T-helper 1 cell treated with Interleukin-12 subunit alpha and Interleukin-12 subunit beta and Interleukin-4 antibody, amounts not matched to agents 30 ng/mL and 1 ng/mL, for 36 hours (primary cell): Measurements from ENCODE around the gene TTC17. TPM values are rescaled to one million over a fixed set of nuclear protein-coding genes. Genes with fewer than 3 reads are reported as not detected.
"Not testable (repeated sequence)": the region's sequence is repeated elsewhere in the genome, so short reads cannot be mapped to it uniquely, and the experiment has no call there.

ENCODE experiments used
- intact Hi-C: fragments of 100-400 bp; cut with micrococcal nuclease; formaldehyde crosslinking; loops from one replicate; pipeline ENCODE4 v1.15.1; 2024
- total RNA-seq: library from RNA; stranded (reverse); gene quantifications from 2 replicates; pipeline ENCODE4 v1.2.3, GENCODE V29; 2022

TTC17 gene
- total RNA-seq, 1 donor from 2014 or later, result 88.0 TPM

- intact Hi-C loops, result no loop called here
These were observed 81.8 kb downstream of the TTC17 start for GRCh38 chr11:43440486-43440885.

GRCh38 chr11:43443811-43444210 lies 85.1 kb downstream of the TTC17 start:
- intact Hi-C loops, result no loop called here

GRCh38 chr11:43447151-43447550 lies 88.4 kb downstream of the TTC17 start:
- intact Hi-C loops, result no loop called here

DNA sequence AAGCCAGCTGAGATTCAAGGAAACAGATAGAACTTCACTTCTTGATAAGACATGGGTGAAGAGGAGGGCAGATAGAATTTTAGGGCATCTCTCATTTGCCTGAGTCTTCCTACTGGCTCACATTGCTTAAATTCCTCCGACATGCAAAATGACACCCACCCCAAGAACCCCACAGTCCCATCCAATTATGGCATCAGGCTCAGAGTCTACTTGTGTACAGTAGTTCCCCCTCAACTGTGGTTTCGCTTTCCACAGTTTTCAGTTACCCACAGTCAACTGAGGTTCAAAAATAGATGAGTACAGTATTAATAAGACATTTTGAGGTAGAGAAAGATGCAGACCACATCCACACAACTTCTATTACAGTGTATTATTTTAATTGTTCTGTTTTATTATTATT lies 99.8 kb downstream of the TTC17 start:
- intact Hi-C loops, result no loop called here

GRCh38 chr11:43459246-43459645 lies 100.5 kb downstream of the TTC17 start:
- intact Hi-C loops, result no loop called here

DNA sequence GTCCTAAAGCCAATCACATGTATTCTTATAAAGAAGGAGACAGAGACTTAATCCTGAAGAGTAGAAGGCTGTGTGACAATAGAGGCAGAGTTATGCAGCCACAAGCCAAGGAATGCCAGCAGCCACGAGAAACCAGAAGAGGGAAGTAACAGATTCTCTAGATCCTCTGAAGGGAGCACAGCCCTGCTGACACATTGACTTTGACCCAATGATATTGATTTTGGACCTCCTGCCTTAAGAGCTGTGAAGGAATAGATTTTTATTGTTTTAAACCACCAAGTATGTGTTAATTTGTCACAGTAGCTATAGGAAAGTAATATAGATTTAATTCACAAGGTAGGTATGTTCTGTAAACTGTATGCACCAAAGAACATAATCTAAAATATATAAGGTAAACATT lies 103.6 kb downstream of the TTC17 start:
- intact Hi-C loops, result no loop called here

GRCh38 chr11:43467958-43468357 lies 109.2 kb downstream of the TTC17 start:
- intact Hi-C loops, result no loop called here

GRCh38 chr11:43477491-43477890 lies 118.8 kb downstream of the TTC17 start:
- intact Hi-C loops, result not testable (repeated sequence)

GRCh38 chr11:43486141-43486540 lies 127.4 kb downstream of the TTC17 start:
- intact Hi-C loops, result no loop called here

DNA sequence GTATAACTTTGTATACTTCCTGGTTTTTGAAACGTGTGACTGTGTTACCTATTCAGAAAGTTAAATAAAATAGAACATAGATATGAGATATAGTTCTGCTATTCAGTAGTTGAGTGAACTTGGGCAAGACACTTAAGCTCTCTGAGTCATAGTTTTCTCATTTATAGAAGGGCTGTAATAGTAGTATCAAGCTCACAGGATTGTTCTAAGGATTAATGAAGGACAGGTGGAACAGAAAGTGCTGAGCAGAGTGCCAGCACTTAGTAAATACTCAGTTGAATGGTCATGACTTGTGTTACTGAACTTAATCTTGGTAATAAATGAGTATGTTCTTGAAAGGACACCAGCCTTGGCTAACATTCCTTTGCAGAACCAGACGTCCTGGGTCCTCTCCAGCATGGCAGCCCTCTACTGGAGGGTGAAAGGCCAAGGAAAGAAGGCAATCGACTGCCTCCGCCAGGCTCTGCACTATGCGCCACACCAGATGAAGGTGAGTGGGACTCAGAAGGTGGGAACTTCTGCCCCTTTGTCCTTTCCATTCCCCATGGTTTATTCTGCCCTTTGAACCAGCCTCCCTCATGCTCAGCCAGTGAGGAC lies 131.2 kb downstream of the TTC17 start:
- intact Hi-C loops, result no loop called here

GRCh38 chr11:43492701-43493100 lies 134.0 kb downstream of the TTC17 start:
- intact Hi-C loops, result no loop called here

DNA sequence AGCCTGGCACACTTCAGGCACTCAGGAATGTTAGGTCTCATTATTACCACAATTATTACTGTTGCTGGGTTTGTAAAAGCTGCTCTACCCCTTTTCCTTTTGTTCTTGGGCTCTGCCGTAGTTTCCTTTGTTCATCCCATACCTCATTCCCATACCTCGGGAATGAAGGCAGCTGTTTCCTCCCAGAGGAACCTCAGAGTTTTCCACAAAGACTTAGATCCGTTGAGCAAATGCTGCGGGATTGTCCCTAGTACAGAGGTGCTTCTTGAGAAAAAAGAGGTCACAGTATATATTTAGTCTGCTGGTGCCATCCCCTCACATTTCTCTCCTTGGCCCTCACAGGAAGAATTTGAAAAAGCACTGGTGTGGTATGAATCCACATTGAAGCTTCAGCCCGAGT lies 134.7 kb downstream of the TTC17 start:
- intact Hi-C loops, result no loop called here

DNA sequence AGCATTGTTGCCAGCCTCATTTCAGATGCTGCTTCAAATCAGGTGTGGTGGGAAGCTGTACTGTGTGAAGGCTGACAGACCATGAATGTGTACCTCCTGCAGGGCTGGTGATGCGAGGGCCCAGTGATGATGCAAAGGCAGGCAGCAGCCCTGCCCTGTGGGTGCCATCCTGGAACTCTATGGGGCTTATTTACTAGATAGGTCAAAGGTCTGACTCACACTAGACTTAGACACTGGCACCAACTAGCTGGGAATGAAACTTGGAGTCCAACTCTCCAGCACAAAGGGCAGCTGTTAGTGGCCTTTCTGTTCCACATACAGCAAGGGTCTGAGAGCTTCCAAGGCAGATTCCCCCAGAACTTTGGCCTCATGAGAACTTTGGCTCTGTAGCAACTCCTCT lies 138.4 kb downstream of the TTC17 start:
- intact Hi-C loops, result no loop called here

GRCh38 chr11:43498561-43498960 lies 139.8 kb downstream of the TTC17 start:
- intact Hi-C loops, result no loop called here

DNA sequence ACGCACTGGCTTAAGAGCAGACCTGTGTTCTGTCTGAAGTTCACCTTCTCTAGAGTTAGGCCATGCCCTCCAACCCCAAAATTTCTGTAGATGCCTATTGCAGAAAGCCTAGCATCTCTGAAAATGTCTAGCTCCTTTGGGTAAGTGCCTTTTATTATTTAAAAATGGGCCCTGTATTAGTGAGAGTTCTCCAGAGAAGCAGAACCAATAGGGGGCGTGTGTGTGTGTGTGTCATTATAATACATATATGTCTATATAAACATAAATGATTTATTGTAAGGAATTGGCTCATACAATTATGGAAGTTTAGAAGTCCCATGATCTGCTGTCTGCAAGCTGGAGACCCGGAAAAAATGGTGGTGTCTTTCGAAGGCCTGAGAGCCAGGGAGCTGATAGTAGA lies 144.7 kb downstream of the TTC17 start:
- intact Hi-C loops, result no loop called here

DNA sequence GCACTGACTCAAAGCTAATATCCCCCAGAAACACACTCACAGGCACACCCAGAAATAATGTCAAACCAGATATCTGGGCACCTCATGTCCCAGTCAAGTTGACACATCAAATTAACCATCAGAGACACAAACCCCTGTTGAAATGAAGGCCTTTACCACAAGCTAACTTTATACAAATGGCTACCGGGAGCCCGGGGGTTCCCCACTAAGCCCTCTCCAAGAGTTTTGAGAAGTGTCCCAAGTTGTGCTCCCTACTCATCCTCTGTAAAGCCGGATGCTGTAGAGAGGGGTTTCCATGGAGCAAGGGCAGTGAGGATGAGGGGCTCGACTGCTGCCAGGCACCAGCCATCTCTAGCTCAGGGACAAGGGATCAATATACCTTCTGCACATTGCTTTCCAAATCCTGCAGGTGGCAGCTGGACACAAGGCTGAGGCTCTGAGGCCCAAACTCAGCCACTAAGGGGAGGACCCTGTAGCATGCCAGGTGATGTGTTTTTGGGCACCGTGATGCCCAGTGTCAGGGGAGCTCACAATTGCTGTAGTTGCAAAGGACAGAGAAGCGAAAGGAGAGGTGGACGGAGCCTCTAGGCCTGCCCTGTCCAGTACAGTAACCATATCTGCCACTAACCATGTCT lies 145.7 kb downstream of the TTC17 start:
- intact Hi-C loops, result loop anchor here (2.0 kb wide), 2 partner anchors 62 to 348 kb away; no protein-coding TSS in a partner anchor

- intact Hi-C loops, result loop anchor here (2.0 kb wide), 2 partner anchors 62 to 348 kb away; no protein-coding TSS in a partner anchor
These were observed 146.5 kb downstream of the TTC17 start for GRCh38 chr11:43505171-43505570.

- intact Hi-C loops, result no loop called here
These were observed 148.5 kb downstream of the TTC17 start for GRCh38 chr11:43507171-43507570.

DNA sequence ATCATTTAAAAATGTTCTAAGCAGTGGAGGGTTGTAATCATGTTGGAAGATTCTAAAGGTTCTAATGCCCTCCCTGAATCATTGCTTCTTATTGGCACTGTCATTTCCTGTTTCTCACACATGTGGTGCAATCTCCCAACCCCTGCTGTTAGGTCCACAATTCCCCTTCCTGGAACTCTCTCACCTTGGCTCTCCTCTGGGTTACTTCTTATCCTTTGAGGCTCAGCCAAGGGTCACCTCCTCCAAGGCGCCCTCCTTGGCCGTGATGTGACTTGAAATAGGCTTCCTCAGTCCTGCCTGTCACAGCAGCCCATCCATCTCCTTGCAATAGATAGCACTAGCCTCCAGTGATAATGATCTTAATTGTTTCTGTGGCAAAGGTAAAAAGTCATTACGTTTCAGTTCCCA lies 149.8 kb downstream of the TTC17 start:
- intact Hi-C loops, result no loop called here

DNA sequence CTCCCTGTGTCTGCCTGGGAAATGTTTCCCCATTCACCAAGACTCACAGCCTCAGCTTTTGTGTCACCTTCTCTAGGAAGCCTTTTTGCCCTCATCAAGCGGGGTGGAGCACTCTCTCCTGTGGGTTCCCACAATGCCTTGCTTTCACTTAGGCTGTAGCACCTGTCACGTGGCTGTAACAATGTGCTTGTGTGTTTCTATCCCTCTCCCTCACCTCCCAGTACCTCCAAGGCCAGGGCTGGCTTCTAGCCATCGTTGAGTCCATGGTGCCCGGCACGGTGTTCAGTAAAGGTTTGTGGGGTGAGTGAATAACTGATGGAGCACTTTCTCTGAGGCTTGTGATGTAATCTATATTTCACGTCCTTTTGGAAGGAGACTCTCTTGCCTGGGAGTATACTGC lies 153.2 kb downstream of the TTC17 start:
- intact Hi-C loops, result no loop called here

DNA sequence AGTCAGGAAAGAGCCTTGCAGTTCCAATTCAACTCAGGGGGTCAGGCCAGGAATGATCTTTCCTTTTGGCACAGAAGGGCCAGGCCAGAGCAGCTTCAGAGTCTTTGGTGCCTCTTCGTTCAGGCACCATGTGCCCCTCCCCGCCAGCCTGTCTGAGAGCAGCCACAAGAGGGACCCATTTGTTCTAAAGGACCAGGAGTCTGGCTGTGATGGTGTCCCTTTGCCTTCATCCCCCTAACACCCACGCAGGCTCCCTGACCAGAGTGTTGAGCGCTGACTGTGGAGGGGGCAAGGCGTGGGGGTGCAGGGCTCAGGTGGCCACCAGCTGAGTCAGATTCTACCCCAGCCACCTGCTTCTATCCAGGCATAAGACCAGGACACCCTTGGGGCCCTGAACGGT lies 156.4 kb downstream of the TTC17 start:
- intact Hi-C loops, result no loop called here

DNA sequence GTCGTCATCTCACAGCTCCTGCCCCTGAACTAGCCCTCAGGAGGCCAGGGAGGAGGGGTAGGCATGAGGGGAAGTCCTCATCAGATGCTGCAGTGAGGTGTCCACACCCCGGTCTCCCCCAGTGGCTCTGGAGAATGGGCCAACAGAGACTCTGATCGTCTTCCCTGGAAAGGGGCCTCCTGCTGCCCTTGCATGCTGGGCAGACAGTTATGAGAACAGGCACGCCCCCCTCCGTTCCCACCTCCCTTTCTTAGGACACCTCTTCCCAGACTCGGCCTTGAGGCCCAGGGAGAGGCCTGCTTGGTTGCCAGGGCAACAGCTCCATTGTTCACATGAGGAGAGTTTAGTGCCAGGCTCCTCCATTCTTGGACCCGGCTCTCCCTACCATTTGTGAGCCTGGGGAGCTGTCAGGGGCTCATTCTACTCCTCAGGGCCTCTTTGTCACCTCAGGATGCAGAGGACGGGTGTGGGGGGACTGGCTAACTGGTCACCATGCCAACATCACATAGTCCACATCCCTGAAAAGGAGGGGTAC lies 157.7 kb downstream of the TTC17 start:
- intact Hi-C loops, result no loop called here

DNA sequence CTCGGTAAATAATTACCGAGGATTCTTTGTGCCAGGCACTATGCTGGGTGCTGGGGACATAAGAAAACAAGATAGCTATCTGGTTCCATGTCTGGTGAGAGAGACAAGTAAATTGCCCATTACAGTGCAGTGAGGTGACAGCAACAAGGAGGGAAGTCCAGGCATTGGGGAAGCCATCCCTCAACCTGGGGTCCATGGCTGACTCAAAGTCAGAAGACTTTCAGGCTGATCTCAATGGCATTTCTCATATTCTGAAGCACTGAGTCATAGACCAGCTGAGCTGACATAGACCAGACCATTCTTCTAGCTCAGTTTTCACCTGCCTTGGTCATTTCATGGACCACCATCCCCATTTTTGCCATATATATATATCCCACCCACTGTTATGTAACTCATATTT lies 158.8 kb downstream of the TTC17 start:
- intact Hi-C loops, result no loop called here
